ENCODE measurements around the gene FN1. TPM values are rescaled to one million over a fixed set of nuclear protein-coding genes. Genes with fewer than 3 reads are reported as not detected.

The FN1 gene
- total and polyA plus RNA-seq, 12 donors, result 44.6 to 322 (median 110) TPM

GRCh38 chr2:215434447-215435279 lies 1.2 kb downstream of the FN1 start:
- 59 to 70% (median 63%) methylated on average over 10 of the region's 10 CpGs for WGBS, 4 donors
- no peak for DNase-seq
- Histone ChIP-seq H3K9me3 (replicated peaks in 1 of 3) (no peaks in the 10 kb centered on the region), H3K4me1 (replicated peaks in 1 of 2) (peaks cover 7 to 17% of the 10 kb centered on the region in 2 donors), H3K27me3 (peaks cover 15% of the 10 kb centered on the region), H3K27ac (peak overlapping the region in 1 of 5 donors; percentile 73), H3K36me3 (replicated peaks in 1 of 2) (no peaks in the 10 kb centered on the region), H3K4me3 (peak overlapping the region in 1 of 4 donors; percentile 58)
- intact Hi-C loops (cut with DNase I), result no loop called here
- TF ChIP-seq POLR2A (IDR thresholded peaks at IDR 0.05), result no peak
- no peak for TF ChIP-seq CTCF (IDR thresholded peaks at IDR 0.05)

GRCh38 chr2:215432759-215433594 lies 2.9 kb downstream of the FN1 start:
- peaks cover 4% of the 10 kb centered on the region for H3K27me3 ChIP-seq
- H3K9me3 ChIP-seq (replicated peaks in 1 of 3), result no peaks in the 10 kb centered on the region
- H3K36me3 ChIP-seq (replicated peaks in 1 of 2), result no peaks in the 10 kb centered on the region
- H3K4me3 ChIP-seq, result no peak overlapping the region
- intact Hi-C loops (cut with DNase I), result no loop called here
- TF ChIP-seq POLR2A (IDR thresholded peaks at IDR 0.05), result no peak
- TF ChIP-seq CTCF (IDR thresholded peaks at IDR 0.05), result no peak
- H3K4me1 ChIP-seq (replicated peaks in 1 of 2), result peaks cover 7 to 17% of the 10 kb centered on the region in 2 donors
- no peak for DNase-seq
- no peak overlapping the region for H3K27ac ChIP-seq
- WGBS, 4 donors, result 79 to 94% (median 91%) methylated on average over 8 of the region's 8 CpGs

- DNase-seq, result no peak
- intact Hi-C loops (cut with DNase I), result no loop called here
- H3K4me1 ChIP-seq (replicated peaks in 1 of 2), result peaks cover 7 to 16% of the 10 kb centered on the region in 2 donors
- H3K27ac ChIP-seq, result no peak overlapping the region
- H3K27me3 ChIP-seq, result no peaks in the 10 kb centered on the region
- no peaks in the 10 kb centered on the region for H3K36me3 ChIP-seq (replicated peaks in 1 of 2)
- TF ChIP-seq CTCF (IDR thresholded peaks at IDR 0.05), result no peak
- TF ChIP-seq POLR2A (IDR thresholded peaks at IDR 0.05), result no peak
- H3K9me3 ChIP-seq (replicated peaks in 1 of 3), result no peaks in the 10 kb centered on the region
- 86 to 91% (median 89%) methylated on average over 7 of the region's 7 CpGs for WGBS, 4 donors
- H3K4me3 ChIP-seq, result no peak overlapping the region
Observed at GRCh38 chr2:215431778-215432758, 3.8 kb downstream of the FN1 start.
